ENCODE measurements around the gene INTS1.
A peak's percentile ranks its signal among the peaks of the same experiment; 100 is the strongest.

INTS1 gene

DNA sequence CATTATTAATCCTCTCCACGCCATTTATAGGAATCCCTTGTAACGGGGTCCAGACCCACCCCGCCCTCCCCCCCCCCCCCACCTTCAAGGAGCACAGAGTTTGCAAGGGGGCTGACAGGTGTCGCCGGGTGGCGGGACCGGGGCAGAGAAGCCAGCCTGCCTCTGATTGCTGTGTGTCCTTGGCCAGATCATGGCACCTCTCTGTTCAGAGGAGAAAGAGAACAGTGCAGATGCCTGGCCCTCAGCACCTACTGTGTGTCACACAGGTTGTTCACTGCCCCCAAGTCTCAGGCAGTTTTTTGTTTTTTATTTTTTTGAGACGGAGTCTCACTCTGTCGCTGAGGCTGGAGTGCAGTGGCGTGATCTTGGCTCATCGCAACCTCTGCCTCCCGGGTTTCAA, 39.5 kb downstream of the INTS1 start:
- no peak for DNase-seq (ENCODE audit: low read depth in 1 of 2, low spot score in 1 of 2)

DNA sequence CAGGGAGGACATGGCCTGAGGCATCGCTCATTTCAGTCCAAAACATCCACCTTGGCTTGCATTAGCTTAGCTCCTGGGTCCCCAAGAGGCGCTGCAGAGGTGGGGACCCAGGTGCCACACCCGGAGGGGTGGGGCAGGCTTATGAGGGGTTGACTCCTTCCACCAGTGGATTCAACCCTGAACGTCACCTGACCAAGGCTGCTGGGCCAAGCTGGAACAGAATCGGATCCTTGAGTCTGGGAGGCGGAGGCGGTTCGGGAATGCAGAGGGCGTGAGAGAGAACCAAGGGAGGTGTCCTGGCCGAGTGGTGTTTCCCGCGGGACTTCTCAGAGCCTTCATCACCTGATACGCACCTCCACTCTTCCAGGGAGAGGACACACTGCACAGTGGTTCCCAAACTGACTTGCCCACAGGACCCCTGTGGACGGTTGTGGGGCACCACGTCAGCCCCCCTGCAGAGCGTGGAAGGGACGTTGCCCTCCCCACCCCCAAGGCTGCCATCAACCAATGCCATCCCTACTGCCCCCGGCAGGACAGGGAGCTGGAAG, 40.4 kb downstream of the INTS1 start:
- DNase-seq (ENCODE audit: low read depth in 1 of 2, low spot score in 1 of 2), result no peak

DNA sequence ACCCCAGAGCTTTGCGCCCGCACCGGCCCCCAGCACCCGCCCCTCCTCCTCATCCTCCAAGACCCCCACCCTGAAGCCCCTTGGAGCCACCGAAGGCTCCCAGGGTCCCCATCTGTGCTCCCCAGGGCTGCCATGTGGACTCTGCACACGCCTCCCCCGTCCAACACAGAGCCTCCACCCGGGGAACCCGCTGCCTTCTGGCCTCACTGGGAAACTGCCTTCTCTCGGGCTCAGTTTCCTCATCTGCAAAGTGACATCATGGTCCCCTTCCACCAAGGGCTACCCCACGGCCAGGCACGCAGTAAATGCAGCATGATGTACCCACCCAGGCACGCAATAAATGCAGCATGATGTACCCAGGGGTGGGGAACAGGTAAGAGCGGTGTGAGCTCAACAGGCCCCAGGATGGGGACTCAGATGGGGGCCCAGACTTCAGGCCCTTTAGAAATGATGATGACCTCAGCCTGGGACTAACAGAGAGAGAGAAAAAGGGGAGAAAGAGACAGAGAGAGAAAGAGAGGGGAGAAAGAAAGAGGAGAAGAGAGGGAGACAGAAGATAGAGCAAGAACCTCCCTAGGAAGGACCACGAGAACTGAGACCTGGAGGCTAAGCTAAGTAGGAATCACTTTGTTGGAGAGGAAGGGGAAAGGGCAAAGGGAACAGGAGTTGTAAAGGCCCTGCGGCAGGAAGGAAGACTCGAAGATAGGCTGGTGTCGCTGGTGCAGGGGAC, 42.4 kb downstream of the INTS1 start:
- DNase-seq (ENCODE audit: low read depth in 1 of 2, low spot score in 1 of 2), result no peak

DNA sequence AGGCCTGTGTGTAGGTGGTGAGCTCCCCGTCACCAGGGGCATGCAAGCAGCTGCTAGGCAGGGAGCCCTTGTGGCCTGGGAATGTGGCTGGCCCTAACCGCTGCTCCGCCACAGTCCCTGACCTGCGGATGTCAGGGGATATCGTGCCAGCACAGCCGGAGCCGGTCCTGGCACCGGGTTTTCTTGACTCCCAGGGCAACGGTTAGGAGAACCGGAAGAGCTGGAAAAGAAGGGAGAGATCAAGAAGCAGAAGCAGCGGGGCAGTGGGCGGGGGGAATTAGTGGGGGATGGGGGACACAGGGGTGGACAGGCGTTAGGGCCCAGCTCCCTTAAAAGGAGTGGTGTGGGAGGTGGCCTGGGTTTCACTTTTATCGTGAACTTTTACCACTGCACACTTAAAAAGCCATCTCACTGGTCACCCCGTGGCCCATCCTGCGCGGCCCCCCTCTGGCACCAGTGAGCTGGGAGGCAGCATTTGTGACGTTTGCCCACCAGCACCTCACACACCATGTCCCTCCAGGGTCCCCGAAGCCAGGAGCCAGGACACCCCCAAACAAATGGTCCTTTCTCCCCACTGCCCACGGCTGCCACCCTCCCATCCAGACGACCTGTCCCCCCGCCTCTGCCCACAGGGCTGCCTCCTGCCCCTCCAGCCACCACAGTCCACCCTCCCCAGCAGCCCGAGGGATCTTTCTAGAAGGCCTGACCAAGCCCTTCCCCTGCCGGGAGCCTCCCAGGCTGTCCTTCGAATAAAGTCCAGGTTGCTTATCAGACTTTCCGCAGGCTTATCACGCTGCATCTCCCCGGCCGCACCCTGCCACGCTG, 43.2 kb downstream of the INTS1 start:
- DNase-seq (ENCODE audit: low read depth in 1 of 2, low spot score in 1 of 2), result no peak

DNA sequence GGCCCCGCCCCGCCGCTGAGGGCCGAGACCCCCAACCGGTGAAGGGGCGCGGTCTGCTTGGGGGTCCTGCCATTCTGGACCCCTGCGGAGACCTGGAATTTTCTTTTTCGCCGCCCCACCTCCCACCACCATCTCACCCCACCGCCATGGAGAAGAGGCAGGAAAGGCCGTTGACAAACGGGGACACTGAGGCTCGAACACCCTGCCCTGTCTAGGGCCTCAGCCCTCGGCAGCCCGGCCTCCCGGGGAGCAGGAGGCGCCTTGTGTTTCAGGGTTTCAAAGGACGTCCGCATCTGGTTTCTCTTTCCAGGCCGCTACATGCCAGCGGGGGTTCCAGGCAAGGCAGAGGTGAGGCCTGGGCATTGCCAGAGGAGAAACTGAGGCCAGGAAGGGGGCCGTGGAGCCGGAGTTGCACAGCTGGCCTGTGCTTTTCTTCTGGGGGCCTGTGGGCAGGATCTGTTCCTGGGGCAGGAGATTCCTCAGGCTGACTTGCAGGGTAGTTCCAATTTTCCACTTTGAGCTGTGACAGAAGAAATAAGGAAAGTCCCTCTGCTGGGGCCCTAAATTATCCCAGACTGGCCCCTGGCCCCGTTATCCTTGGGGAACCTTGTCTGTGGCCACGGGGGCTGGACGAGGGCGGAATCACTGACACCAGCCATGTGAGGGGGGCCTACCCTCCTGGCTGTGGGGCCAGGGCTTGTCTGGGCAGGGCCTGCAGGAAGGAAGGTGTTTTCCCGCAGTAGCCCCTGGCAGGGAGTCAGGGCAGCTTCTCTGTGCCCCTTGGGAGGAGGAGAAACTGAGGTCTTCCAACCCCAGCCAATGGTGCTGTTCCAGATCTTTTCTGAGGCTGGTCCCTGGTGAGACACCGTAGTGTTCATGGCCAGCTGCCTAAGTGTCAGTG, 44.0 kb downstream of the INTS1 start:
- peak in 1 of 2 donors; percentile 4 for DNase-seq (ENCODE audit: low read depth in 1 of 2, low spot score in 1 of 2)

DNA sequence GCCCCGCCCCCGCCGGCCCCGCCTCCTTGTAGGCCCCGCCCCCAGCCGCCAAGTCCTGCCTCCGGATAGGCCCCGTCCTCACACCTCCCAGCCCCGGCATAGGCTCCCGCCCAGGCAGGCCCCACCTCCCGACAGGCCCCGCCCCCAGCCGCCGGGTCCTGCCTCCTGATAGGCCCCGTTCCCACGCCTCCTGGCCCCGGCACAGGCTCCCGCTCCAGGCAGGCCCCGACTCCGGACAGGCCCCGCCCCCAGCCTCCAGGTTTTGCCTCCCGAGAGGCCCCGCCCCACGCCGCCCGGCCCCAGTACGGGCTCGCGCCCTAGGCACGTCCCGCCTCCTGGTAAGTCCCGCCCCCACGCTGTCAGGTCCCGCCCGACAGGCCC, 44.7 kb downstream of the INTS1 start:
- DNase-seq (ENCODE audit: low read depth in 1 of 2, low spot score in 1 of 2), result peak; percentile 93 to 96

DNA sequence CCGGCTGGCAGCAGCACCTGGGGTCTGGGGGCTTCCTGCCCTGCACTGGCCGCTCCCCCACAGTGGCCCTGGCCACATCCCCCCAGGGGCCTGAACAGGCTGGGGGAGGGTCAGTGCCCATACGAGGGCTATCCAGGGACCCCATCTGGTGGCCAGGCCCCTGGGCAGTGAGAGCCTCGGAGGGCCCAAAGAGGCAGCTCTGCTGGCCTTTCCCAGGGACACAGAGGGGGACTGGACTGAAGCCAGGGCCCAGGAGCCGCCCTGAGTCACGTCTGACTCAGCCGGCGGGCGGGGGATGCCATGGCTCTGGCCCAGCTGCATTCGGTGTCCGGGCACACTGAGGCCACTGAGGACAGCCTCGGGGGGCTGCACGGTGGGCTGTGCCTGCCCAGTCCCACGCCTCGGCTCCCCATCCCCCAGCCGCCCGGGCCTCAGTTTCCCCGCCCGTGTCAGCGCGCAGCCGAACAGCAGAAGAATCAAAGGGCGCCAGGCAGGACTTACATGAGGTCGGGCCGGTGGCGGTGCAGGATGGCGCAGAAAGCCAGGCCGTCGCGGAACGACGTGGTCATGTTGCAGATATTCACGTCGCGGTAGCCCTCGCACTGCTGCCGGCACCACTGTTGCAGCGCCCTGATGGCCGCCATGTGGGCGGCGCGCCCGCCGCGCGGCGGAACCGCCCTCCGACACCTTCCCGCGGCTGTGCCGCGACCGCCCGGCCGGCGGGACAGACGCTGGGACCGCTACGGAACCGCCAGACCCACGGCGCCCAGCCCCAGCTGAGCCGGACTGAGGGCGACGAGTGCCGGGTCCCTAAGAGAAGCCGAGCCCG, 45.3 kb downstream of the INTS1 start, which contains the start of gene MICALL2:
Gene MICALL2, minus strand, starts transcription at position 788 of the 829 bp plus-strand sequence. Its CDS starts 144 bp downstream, at position 644.
- DNase-seq (ENCODE audit: low read depth in 1 of 2, low spot score in 1 of 2), result no peak

DNA sequence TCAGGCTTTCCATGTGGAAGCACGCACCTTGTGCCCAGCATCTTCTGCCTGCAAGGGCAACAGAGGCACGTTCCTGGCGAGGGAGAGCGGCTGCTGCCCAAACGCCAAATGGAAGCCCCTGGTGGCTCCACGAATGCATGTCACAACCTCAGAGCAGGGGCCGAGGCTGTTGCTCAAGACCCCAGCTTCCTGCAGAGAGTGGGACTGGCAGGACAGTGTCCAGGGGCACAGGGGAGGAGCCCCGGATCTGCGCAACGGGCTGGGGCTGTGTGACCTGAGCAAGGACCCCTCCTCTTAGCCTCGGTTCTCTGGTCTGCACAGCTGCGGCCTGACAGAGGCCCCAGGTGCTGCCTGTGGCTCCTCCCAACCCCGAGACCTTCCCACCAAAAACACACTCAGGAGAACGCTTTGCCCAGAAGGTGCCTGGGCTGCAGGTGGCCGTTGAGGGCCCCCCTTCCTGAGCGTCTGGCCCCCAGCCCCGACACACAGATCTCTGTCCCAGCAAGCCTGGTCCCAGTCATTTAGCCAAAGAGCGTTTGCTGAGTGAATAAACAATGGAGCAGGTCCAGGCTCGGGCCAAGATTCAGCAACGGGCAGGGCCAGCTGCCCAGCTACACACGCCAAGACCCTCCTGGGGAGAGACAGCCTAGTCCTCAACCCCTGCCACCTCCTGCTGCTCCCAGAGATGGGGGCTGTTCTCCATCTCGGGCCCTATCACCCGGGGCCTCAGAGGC, 46.1 kb downstream of the INTS1 start:
- no peak for DNase-seq (ENCODE audit: low read depth in 1 of 2, low spot score in 1 of 2)

DNA sequence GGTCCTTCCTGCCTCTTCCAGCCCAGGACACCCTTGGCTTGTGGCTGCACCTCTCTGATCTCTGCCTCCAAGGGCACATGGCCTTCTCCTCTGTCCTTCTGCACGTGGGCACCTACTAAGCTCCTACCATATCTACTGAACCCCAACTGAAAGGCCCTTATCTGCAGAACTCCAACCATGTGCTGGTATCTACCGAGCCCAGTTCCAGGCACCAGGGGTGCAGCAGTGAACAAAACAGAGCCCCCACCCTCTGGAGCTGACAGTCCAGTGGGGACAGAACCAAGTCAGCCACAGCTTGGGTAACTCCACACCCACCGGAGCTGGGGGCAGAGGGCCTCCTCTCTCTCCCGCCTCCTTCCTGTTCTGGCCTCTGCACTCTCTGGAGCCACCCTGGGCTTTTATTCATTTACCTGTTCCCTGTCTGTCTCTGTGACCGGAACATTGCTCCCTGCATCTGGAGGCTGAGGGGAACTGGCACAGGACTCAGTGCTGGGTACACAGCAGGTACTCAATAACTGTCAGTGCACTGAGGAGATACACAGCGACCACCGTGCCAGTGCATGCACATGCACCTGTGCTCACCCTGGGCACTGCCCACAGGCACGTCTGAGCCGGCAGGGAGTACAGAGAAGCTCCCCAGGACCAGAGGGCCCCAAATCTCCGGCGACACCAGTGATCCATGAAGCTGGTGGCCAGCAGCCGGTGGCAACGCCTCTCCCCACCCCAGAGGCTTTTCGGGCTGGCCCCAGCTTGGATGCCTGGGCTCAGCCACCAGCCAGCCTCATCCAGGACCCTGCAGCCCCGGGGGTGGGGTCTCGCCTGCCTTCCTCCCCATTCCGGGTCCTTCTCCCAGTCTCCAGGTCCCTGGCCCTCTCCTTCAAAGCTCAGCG, 46.9 kb downstream of the INTS1 start:
- no peak for DNase-seq (ENCODE audit: low read depth in 1 of 2, low spot score in 1 of 2)

DNA sequence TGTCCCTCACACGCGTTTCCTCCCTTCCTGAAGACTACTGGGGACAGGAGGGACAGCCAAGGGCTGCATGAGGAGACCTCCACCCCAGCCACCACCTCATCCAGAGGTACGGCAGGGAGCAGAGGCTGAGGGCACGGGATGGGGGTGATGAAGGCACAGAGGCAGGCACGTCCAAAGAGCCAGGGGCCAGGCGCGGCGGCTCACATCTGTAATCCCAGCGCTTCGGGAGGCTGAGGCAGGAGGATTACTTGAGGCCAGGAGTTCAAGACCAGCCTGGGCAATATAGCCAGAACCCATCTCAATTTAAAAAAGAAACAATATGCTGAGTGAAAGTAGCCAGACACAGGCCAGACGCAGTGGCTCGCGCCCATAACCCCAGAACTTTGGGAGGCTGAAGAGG, 48.2 kb downstream of the INTS1 start:
- no peak for DNase-seq (ENCODE audit: low read depth in 1 of 2, low spot score in 1 of 2)

DNA sequence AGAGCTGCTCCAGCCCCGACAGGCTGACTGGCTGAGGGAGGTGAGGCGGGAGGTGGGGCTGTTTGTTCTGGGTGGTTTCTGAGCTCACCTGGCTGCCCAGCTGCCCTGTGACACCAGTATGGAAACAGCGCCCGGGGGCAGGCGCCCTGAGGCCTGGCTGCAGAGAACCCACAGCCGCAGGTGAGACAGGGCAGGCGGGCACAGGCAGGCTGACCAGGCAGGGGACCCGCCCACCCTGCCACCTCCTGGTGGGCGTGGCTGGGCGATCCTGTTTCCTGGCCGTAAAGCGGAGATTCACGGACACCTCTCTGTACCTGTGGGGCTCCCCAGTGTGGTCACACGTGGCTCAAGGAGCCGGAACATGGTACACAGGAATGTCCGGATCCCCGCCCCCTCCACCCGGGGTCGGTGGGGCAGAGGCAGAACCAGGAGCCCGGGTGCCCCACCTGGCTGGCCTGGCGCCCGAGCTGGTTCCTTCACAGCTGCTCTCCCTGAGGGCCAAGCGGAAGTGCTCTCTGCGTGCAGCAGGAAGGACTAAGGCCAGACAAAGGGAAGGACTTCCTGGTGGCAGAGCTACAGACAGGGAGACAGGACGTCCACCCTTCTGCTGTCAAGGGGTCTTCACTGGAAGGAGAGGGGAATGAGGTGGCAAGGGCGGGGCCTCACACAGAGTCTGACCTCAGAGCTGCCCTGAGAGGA, 48.8 kb downstream of the INTS1 start:
- no peak for DNase-seq (ENCODE audit: low read depth in 1 of 2, low spot score in 1 of 2)

DNA sequence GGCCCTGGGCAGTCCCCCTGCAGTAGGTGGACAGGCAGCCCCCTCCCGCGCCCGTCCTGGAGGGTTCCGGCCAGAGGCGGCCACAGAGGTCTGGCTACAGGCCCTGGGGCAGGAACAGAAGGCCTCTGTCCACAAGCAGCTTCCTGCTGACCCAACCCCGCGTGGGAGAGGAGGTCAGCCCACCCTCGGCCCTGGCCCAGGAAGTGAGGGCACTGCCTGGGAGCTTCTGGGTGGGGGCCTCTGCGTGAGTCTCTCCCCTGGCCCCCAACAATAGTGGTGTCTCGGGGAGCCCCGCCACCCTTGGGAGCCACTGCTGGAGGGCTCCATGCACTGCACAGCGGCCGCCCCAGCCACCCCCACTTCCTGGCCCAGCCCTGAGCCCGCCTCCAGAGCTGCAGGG, 49.6 kb downstream of the INTS1 start:
- no peak for DNase-seq (ENCODE audit: low read depth in 1 of 2, low spot score in 1 of 2)

DNA sequence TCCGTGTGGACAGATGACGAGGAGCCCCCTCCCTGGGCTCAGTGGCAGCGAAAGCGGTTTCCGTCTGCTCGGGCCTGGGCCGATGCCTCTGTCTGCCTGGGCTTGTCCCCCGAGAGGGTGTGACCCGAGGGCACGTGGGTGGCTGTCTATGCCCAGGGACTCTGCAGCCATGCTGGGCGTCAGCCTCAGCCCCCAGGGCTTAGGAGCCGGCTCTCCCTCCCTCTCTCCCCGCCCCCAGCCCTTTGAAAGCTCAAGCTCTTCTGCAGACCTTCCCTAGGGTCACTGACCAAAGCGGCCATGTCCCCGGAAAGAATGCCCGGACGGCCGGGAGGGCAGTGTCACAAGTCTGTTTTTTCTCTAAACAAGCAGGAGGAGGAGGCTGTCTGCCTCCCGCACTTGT, 52.0 kb downstream of the INTS1 start:
- DNase-seq (ENCODE audit: low read depth in 1 of 2, low spot score in 1 of 2), result no peak

DNA sequence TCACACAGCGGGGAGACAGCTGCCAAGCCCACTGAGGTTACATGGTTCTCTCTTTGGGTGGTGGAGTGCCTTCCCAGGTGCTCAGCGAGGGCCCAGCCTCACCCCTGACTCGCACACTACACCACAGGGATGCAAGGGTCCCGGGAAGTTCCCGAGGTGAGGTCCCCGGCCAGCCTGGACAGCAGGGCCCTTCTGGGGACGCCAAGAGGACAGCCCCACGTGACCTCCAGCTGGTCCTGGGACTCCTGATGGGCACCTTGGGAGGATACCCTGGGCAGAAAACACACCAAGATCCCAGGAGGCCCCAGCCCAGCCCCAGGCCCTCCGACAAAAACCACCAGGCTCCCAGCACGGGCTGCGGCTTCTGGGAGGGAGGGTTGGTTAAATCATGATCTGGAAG, 53.2 kb downstream of the INTS1 start:
- DNase-seq (ENCODE audit: low read depth in 1 of 2, low spot score in 1 of 2), result no peak

DNA sequence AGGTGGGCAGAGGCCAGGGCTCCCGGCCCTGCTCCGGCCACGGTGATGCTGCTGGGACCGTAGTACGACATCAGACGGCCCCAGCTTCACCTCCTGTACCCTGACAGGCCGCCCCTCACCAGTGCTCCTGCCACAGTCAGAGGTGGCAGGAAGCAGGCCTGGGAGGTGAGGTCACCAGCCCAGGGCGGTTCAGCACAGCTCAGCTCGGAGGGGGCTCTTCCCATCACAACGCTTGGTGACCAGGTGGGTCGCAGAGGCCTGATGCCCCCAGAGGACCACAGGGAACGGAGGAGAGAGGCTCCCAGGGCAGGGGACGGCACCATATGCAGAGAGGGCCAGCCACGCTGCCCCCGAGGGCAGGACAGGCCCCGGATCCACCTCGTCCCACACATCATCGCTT, 53.8 kb downstream of the INTS1 start:
- DNase-seq (ENCODE audit: low read depth in 1 of 2, low spot score in 1 of 2), result no peak

DNA sequence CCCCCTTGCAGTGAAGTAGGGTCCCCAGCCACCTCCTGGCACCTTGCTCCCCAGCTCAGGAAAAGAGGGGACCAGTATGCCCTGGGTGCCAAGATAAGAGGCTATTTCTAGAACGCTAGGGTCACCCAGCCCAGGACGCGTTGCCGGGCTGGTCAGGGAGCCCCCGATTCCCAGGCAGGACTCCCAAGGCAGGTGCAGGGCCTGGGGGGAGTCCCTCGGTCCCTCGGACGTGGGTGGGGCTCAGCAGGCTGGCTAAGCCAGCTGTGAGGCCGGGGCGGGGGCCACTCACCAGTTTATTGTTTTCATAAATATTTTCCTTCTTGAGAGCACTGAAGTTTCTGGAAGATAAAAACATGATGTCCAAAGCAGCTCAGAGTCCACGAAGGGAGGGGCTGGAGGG, 54.2 kb downstream of the INTS1 start:
- no peak for DNase-seq (ENCODE audit: low read depth in 1 of 2, low spot score in 1 of 2)

DNA sequence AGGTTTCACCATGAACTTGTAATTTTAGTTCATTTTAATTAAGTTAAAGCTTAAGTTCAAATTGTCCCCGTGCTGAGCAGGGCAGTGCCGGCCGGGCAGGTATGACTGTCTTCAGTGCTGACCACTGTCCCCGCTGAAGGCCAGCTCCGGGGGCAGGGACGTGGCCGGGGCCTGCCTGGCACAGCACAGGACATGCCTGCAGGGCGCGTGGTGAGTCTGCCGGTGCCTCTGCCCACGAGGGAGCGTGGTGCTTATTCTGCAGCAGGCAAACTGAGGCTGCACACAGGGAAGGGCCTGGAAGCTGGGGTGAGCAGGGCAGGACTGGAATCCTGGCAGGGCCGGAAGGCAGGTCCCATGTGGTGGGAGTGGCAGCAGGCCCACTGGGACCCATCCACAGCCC, 54.7 kb downstream of the INTS1 start:
- DNase-seq (ENCODE audit: low read depth in 1 of 2, low spot score in 1 of 2), result no peak

DNA sequence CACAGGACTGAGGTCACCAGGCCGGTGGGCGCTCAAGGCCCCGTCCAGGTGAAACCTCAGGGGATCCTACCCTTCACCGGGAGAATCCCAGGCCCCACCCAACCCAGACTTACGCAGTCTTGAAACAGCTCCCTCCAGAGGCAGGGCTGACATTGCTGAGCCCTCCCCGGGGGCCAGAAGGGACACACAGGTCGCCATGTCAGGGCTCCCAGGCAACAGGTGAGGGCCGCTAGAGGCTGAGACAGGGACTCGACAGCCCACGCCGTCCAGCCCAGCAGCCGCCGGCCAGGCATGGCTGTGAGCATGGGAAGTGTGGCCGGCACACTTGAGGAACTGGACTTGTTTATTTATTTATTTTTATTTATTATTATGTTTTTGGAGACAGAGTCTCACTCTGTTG, 55.2 kb downstream of the INTS1 start:
- no peak for DNase-seq (ENCODE audit: low read depth in 1 of 2, low spot score in 1 of 2)

Data from activated CD4-positive, alpha-beta T cell treated with anti-CD3 and anti-CD28 coated beads, Interleukin-2, amount 50 U/mL, for 24 hours (primary cell).